ENCODE results near the gene PKNOX2.

GRCh38 chr11:125378083-125378482 is 213.5 kb downstream of the PKNOX2 start:
- TF ChIP-seq CTCF (conservative IDR thresholded peaks at IDR 0.05; ENCODE audit: low read length) (no peak), EZH2phosphoT487 (IDR thresholded peaks at IDR 0.05; ENCODE audit: borderline replicate concordance, low read depth, low read length) (no peak)

All from OCI-LY7 (cell line).